Activated naive CD4-positive, alpha-beta T cell treated with anti-CD3 and anti-CD28 coated beads, Interleukin-2, amount 50 U/mL, for 72 hours (primary cell): ENCODE measurements around the gene SEC14L2. TPM values are rescaled to one million over a fixed set of nuclear protein-coding genes. Genes with fewer than 3 reads are reported as not detected.
A peak's percentile ranks its signal among the peaks of the same experiment; 100 is the strongest.
"Not testable (repeated sequence)": the region's sequence is repeated elsewhere in the genome, so short reads cannot be mapped to it uniquely, and the experiment has no call there.

Source experiments
- ATAC-seq, 2 donors: fragments of 150-1000 bp; cut with Tn5 transposase; 2 replicates each; pipeline ENCODE4 v1.10.0; 2021; ENCODE audit warnings: mild to moderate bottlenecking in 2 of 2, moderate library complexity in 2 of 2
- DNase-seq, 2 donors: peaks; one replicate each; pipeline ENCODE4 v3.0.0; 2021 to 2022; ENCODE audit warnings: low spot score in 2 of 2
- H3K27ac Mint-ChIP-seq, 2 donors: one replicate each; pipeline ENCODE4 v1.8.0; 2022; ENCODE audit warnings: mild to moderate bottlenecking in 2 of 2, mixed read lengths in 2 of 2
- H3K36me3 Mint-ChIP-seq, 2 donors: one replicate each; pipeline ENCODE4 v1.8.0; 2022; ENCODE audit warnings: mixed read lengths in 2 of 2
- H3K9me3 Mint-ChIP-seq, 2 donors: one replicate each; pipeline ENCODE4 v1.8.0; 2022; ENCODE audit warnings: mixed read lengths in 2 of 2
- total RNA-seq, 2 donors: library from RNA; stranded (reverse); gene quantifications; one replicate each; pipeline ENCODE4 v1.2.3, GENCODE V29; 2022

The SEC14L2 gene
- total RNA-seq, 2 donors from 2014 or later: 13.9 to 16.3 TPM

DNA sequence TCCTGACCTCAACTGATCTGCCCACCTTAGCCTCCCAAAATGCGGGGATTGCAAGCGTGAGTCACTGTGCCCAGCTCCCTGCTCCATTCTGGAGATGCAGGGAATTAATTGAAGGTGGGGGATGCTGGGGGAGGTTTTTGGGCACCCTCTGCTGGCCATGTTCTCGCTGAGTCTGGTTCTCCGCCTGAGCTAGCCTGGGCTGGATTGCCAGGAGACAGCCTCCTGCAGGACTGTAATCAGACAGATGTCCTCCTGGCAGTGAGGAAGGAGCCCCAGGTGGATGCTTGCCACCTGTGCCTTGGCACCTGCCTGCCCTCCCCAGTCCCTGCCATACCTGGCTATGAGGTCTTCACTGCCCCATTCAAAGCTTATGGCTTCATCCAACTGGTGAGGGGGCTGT lies 34.1 kb downstream of the SEC14L2 start:
- Mint-ChIP-seq H3K27ac (no peak overlapping the region), H3K36me3 (peaks cover 14 to 31% of the 10 kb centered on the region in 2 donors), H3K9me3 (peaks cover 9 to 12% of the 10 kb centered on the region in 2 donors)
- ATAC-seq (no peak), DNase-seq (no peak)

DNA sequence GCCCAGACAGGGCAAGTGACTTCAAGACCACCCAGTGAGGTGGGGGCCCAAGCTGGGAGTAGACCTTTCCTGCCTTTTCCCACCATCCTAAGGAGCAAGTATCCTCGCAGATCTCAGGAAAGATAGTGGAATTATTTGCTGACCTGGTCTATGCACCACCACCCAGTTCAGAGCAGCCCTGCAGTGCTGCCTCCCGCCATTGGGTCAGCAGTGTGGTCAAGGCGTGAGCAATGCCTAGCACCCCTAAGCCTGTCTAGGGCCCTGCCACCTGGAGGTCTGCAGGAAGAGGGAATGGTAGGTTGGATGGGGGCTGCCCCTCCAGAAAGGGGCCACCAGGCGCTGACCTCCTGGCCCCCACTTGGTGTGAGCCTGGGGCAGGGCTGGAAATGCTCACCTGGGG lies 35.3 kb downstream of the SEC14L2 start:
- peaks cover 14 to 21% of the 10 kb centered on the region in 2 donors for H3K36me3 Mint-ChIP-seq
- no peak for ATAC-seq
- H3K27ac Mint-ChIP-seq: no peak overlapping the region
- peaks cover 10 to 16% of the 10 kb centered on the region in 2 donors for H3K9me3 Mint-ChIP-seq
- DNase-seq: no peak

DNA sequence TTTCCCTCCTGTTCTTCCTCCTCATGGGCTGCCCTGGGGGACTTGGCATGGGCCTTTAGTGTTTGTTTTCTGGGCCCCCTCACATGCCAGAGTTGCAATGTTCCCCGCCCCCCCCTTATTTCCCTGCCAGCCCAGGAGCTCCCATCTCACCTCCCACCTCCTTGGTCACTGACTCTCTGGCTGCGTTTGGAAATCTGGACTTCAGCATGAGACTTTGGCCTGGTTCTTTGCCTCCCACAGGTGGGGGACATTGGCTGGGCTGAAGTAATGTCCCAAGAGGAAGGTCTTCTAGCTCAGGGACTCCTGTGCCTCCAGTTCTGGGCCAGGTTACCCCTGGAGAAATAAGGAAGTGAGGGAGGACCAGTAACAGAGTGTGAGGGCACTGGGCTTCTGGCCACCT lies 35.7 kb downstream of the SEC14L2 start:
- H3K27ac Mint-ChIP-seq: no peak overlapping the region

DNA sequence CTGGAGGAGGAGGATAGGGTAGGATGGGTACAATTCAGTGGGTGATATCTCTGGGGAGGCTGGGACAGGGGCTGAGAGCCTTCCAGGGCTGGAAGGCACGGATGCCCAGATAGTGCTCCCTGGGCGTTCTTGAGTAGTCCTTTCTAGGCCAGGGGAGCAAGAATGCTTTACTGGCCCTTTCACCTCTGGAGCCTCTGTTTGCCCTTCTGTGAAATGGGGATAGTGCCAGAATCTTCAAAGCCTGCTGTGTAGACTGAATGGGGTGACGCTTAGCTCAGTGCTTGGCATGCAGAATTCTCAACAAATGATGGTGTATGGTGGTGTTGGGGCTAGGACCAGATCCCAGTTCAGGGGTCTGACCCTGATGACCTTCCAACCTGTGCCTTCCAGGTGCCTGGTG lies 36.4 kb downstream of the SEC14L2 start:
- ATAC-seq (no peak), DNase-seq (no peak)
- peaks cover 16 to 19% of the 10 kb centered on the region in 2 donors for H3K36me3 Mint-ChIP-seq
- peaks cover 10 to 16% of the 10 kb centered on the region in 2 donors for H3K9me3 Mint-ChIP-seq
- no peak overlapping the region for H3K27ac Mint-ChIP-seq

More for the DNA sequence above, 35.7 kb downstream of the SEC14L2 start:
- DNase-seq (no peak), ATAC-seq (no peak)
- Mint-ChIP-seq H3K36me3 (peaks cover 16 to 19% of the 10 kb centered on the region in 2 donors), H3K9me3 (peaks cover 10 to 16% of the 10 kb centered on the region in 2 donors)

DNA sequence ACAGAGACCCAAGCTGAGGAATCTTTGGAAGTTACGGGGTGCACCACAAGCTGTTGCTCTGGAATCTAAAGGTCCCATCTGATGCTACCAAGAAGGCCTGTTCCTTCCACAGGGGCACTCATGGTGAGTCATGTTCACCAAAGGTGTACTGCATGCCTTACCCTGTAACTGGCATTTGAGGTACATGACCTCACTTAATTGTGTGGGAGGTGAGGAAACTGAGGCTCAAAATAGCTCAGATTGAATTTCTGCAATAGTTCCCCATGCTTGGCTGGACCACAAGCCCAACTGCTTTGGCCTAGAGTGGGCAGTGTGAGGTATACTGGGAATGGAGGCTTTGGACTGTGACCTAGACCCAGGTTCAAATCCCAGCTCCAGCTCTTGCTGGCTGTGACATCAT lies 37.0 kb downstream of the SEC14L2 start:
- Mint-ChIP-seq H3K36me3 (peaks cover 16 to 19% of the 10 kb centered on the region in 2 donors), H3K27ac (peak overlapping the region in 1 of 2 donors; percentile 90), H3K9me3 (peaks cover 10 to 16% of the 10 kb centered on the region in 2 donors)
- ATAC-seq: peak in 1 of 2 donors; percentile 80
- no peak for DNase-seq

DNA sequence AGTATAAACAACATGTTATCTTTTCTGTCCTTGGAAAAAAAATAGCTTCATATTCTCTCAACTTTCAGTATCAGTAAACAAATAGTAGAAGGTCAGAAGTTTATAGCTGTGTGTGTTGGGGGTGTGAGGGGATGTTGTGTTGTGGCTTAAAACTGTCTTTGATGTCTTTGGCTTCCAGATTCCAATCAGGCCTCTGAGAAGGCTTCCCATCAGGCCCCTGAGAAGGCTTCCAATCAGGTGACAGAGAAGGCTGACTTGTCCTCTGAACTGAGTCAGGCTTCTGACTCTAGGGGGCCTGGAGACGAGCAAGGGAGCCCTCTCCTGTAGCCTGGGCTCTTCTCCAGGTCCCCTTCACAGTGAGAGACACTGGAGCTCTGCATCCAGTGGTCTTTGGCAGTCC lies 38.0 kb downstream of the SEC14L2 start:
- H3K27ac Mint-ChIP-seq: peak overlapping the region; percentile 84 to 90
- DNase-seq: no peak
- H3K36me3 Mint-ChIP-seq: peaks cover 17 to 19% of the 10 kb centered on the region in 2 donors
- no peak for ATAC-seq
- peaks cover 10 to 16% of the 10 kb centered on the region in 2 donors for H3K9me3 Mint-ChIP-seq

DNA sequence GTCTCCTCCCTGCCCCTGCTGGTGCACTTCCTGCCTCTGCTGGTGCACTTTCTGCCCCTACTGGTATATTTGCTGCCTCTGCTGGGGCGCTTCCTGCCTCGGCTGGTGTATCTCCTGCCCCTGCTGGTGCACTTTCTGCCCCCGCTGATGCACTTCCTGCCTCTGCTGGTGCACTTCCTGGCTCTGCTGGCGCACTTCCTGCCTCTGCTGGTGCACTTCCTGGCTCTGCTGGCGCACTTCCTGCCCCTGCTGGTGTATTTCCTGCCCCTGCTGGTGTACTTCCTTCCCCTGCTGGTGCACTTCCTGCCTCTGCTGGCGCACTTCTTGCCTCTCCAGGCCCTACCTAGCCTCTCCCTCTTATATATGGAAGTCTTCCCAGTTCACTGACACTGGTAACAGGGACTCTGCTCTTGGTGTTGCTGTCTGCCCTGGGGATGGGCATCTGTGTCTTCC lies 38.9 kb downstream of the SEC14L2 start:
- DNase-seq (peak; percentile 57 to 80), ATAC-seq (peak; percentile 64 to 85)
- peak overlapping the region; percentile 84 to 90 for H3K27ac Mint-ChIP-seq

DNA sequence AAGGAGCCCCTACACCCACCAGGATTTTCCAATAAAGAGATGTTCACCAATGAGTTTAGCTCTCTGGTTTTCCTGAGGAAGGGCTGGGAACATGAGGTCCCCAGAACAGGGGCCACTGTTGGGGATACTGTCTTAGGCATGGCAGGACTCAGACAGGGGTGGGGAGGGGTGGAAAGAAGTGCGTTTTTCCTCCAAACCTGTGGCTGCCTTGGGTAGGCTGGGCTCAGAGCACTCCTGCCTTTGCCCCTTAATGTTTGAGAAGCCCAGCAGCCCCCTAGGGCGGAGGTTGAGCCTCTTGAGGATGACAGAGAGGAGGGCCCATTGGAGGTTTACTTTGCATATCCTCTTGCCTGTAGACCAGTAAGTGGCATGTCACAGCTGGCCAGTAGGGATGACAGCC lies 39.4 kb downstream of the SEC14L2 start:
- Mint-ChIP-seq H3K36me3 (peaks cover 19 to 25% of the 10 kb centered on the region in 2 donors), H3K9me3 (peaks cover 10 to 16% of the 10 kb centered on the region in 2 donors), H3K27ac (peak overlapping the region; percentile 84 to 90)
- ATAC-seq: peak; percentile 1 to 20
- no peak for DNase-seq

More for the DNA sequence above, 38.9 kb downstream of the SEC14L2 start:
- peaks cover 10 to 16% of the 10 kb centered on the region in 2 donors for H3K9me3 Mint-ChIP-seq
- peaks cover 19 to 25% of the 10 kb centered on the region in 2 donors for H3K36me3 Mint-ChIP-seq

DNA sequence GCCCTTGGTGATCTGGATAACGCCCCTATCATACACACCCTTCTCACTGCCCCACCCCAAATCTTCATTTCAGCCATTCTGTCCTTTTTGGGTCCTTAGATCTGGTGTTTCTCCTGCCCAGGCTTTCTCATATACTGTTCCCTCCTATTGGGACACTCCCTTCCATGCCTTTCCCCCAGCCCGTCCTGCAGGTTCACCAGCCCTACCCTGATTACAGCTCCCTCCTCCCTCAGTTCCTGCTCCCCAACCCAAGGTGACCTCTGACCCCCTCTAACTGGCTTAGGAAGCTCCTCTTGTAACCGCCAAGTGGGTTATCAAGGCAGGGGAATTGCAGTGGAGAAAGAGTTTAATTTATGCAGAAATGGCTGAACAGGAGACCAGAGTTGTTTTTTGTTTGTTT lies 41.7 kb downstream of the SEC14L2 start:
- DNase-seq (no peak), ATAC-seq (no peak)
- peaks cover 19 to 25% of the 10 kb centered on the region in 2 donors for H3K36me3 Mint-ChIP-seq
- peaks cover 10 to 16% of the 10 kb centered on the region in 2 donors for H3K9me3 Mint-ChIP-seq
- H3K27ac Mint-ChIP-seq: no peak overlapping the region

DNA sequence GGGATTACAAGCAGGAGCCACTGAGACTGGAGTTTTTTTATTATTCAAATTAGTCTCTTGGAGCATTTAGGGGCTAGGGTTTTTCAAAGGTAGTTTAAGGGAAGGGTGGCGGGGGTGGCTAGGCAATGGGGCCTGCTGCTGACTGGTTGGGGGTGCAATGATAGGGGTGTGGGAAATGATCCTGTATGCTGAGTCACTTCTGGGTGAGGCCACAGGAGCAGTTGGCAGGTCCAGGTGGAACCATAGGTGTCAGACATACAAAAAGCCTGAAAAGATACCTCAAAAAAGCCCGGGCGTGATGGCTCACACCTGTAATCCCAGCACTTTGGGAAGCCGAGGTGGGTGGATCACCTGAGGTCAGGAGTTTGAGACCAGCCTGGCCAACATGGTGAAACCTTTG lies 42.4 kb downstream of the SEC14L2 start:
- peaks cover 19 to 25% of the 10 kb centered on the region in 2 donors for H3K36me3 Mint-ChIP-seq
- peaks cover 10 to 16% of the 10 kb centered on the region in 2 donors for H3K9me3 Mint-ChIP-seq
- DNase-seq: no peak
- ATAC-seq: no peak
- H3K27ac Mint-ChIP-seq: no peak overlapping the region

DNA sequence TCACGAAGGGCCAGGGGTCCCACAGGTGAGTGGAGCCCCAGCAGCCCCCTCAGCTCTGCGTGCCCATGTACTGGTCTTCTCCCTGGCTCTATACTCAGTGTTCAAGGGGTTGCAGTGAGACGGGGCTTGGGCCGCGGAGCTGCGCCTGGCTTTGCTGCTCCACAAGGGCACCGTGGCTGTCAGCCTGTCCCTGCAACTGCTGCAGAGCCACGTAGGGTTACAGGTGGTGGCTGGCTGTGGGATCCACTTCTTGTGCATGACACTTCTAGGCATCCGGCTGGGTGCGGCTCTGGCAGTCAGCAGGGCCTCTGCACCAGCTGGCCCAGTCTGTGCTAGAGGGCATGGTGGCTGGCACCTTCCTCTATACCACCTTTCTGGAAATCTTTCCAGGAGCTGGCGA lies 43.0 kb downstream of the SEC14L2 start:
- DNase-seq (no peak), ATAC-seq (no peak)
- H3K36me3 Mint-ChIP-seq: peaks cover 13 to 25% of the 10 kb centered on the region in 2 donors
- peak overlapping the region in 1 of 2 donors; percentile 14 for H3K27ac Mint-ChIP-seq
- peaks cover 10 to 12% of the 10 kb centered on the region in 2 donors for H3K9me3 Mint-ChIP-seq

DNA sequence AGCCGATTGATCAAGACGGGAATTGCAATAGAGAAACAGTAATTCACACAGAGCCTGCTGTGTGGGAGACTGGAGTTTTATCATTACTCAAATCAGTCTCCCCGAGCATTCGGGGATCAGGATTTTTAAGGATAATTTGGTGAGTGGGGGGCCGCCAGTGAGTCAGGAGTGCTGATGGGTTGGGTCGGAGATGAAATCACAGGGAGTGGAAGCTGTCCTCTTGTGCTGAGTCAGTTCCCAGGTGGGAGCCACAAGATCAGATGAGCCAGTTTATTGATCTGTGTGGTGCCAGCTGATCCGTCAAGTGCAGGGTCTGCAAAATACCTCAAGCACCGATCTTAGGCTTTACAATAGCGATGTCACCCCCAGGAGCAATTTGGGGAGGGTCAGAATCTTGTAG lies 44.3 kb downstream of the SEC14L2 start:
- no peak overlapping the region for H3K27ac Mint-ChIP-seq
- ATAC-seq (no peak), DNase-seq (no peak)
- peaks cover 0 to 2% of the 10 kb centered on the region in 2 donors for H3K9me3 Mint-ChIP-seq
- H3K36me3 Mint-ChIP-seq: peaks cover under 1 to 13% of the 10 kb centered on the region in 2 donors

DNA sequence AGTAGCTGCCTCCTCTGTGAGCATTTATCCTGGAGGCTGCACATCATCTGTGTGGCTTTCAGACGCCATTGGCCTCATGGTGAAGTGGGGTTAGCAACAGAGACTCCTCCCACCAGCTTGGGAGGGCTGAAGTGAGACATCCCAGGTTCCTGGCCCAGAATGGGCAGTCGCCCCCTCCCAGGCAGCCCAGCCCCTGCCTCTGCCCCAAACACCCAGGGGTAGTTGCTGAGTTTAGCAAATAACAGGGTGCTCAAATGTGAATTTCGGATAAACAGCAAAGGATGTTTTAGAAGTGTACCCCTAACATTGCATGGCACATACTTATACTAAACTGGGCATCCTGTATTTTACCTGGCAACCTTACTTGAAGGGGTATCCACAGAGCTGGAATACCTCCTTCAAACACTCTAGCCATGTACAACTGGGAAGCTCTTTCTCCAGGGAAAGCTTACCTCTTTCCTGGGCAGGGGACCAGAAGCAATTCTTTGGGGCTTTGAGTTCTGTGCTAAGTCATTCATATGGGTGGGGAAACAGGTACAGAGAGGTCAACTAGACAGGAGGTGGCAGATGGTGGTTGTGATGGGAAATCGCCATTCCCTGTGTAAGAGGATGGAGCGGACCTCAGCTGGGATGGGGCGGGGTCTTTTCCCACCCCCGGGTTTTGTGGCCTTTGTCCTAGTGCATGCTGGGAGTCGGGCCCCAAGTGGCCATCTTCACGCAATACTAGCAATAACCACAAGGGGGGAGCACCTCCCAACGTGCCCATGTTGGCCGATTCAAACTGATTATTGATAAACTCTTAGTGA lies 48.0 kb downstream of the SEC14L2 start:
- no peaks in the 10 kb centered on the region for H3K9me3 Mint-ChIP-seq
- ATAC-seq (peak; percentile 42 to 68), DNase-seq (peak in 1 of 2 donors; percentile 79)
- H3K27ac Mint-ChIP-seq: no peak overlapping the region
- peaks cover 0 to 8% of the 10 kb centered on the region in 2 donors for H3K36me3 Mint-ChIP-seq

DNA sequence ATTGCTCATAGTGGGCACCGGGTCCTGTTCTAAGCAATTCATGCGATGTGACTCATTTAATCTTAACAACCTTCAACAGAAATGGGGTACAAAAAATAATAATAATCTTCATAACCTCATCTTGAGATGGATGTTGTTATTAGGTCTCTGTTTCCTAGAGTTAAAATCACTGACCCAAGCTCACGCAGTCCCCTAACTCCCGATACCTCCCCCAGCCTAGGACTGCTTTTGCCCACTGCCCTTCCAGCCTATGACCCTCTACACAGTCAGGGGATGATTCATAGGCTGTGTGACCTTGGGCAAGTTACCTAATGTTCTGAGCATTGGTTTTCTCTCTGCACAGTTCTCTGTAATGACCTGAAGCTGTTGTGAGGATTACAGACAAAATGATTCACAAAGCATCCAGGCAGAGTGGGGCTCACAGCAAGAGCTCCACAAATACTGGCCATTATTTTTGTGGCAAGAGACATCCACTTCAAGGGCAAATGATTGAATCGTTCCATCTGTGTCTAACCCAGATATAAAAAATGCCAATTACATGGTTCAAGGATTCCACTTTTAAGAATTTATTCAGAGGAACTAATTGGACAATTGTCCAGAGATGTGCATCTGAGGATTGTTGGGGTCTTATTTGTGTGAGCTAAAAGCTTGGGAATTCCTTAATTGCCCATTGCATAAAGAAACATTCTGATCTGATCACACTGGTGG lies 48.8 kb downstream of the SEC14L2 start:
- Mint-ChIP-seq H3K36me3 (no peaks in the 10 kb centered on the region), H3K9me3 (no peaks in the 10 kb centered on the region), H3K27ac (no peak overlapping the region)
- DNase-seq (no peak), ATAC-seq (peak; percentile 9 to 13)

DNA sequence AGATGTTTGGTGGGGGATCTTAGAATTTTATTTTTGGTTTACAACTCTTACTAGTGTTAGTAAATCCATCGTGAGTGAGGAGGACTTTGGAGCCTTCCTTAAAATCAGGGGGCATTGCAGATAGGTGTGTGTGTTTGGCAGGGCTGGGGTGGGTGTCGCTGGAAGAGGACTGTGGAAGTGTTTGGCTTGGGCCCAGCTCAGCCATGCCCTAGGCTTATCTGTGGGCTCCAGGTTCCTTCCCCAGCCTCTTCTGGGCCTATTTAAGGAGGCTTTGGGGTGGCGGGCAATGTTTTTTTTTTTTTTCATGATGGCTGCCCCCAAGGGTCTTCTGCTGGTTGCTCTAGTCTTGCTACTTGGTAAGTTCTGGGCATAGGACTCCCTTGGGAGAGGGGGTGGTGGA lies 50.8 kb downstream of the SEC14L2 start:
- Mint-ChIP-seq H3K9me3 (no peaks in the 10 kb centered on the region), H3K36me3 (no peaks in the 10 kb centered on the region), H3K27ac (no peak overlapping the region)
- ATAC-seq (no peak), DNase-seq (no peak)

DNA sequence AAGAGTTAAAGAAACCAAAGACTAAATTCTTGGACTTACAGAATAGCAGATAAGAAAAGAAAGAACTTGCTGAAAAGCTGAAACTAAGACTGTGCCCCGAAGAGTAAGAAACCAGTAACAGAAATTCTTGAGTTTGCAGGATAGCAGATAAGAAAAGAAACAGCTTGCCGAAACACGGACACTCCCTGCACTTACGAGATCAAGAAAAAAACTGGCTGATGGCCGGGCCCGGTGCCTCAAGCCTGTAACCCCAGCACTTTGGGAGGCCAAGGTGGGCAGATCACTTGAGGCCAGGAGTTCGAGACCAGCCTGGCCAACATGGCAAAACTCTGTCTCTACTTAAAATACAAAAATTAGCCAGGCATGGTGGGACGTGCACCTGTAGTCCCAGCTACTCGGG lies 54.7 kb downstream of the SEC14L2 start:
- DNase-seq: not testable (repeated sequence)

DNA sequence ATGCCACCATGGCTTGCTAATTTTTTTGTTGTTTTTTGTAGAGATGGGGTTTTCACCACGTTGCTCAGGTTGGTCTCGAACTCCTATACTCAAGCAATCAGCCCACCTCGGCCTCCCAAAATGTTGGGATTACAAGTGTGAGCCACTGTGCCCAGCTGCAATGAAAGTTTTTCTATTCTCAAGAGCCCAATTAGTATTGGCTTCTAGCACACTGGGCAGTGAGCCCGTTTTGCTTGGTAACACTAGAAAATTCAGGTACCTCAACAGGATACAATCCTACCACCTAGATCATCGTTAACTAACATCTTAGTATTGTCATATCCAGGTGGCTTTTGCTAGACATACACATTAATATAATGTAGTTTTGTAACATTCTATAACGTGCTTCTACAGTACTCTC lies 56.0 kb downstream of the SEC14L2 start:
- no peak overlapping the region for H3K27ac Mint-ChIP-seq
- no peak for ATAC-seq
- no peaks in the 10 kb centered on the region for H3K36me3 Mint-ChIP-seq
- no peak for DNase-seq
- no peaks in the 10 kb centered on the region for H3K9me3 Mint-ChIP-seq

More for the DNA sequence above, 54.7 kb downstream of the SEC14L2 start:
- H3K36me3 Mint-ChIP-seq, H3K9me3 Mint-ChIP-seq, ATAC-seq, H3K27ac Mint-ChIP-seq: not testable (repeated sequence)
